ENCODE results near the gene RASGEF1B. TPM values are rescaled to one million over a fixed set of nuclear protein-coding genes. Genes with fewer than 3 reads are reported as not detected.

Gene RASGEF1B
- total and polyA plus RNA-seq, 12 donors, result 1.3 to 8.1 (median 3.4) TPM

GRCh38 chr4:81471298-81471587 is 464 bp downstream of the RASGEF1B start:
- Histone ChIP-seq H3K36me3 (no peaks in the 10 kb centered on the region), H3K27me3 (no peaks in the 10 kb centered on the region), H3K27ac (peak overlapping the region; percentile 66 to 91 (median 82)), H3K4me1 (peaks cover 0 to 50% (median 21%) of the 10 kb centered on the region in 9 donors), H3K4me3 (peak overlapping the region; percentile 63 to 98 (median 88)), H3K9me3 (no peaks in the 10 kb centered on the region)
- DNase-seq (no peak), ATAC-seq (peak in 4 of 8 donors; percentile 19 to 66 (median 28))
- intact Hi-C loops (cut with DNase I), result loop anchor here in 5 of 10 donors (5.0 to 10.0 kb wide), 5 partner anchors 84 to 731 kb away; no protein-coding TSS in a partner anchor
- TF ChIP-seq CTCF (IDR thresholded peaks at IDR 0.05), result no peak
- WGBS, 2 donors, result 0 to 1% methylated on average over 21 of the region's 21 CpGs

GRCh38 chr4:81470456-81471297 is 1.0 kb downstream of the RASGEF1B start:
- DNase-seq, result peak; percentile 31 to 67
- Histone ChIP-seq H3K4me3 (peak overlapping the region; percentile 63 to 98 (median 88)), H3K36me3 (no peaks in the 10 kb centered on the region), H3K27me3 (no peaks in the 10 kb centered on the region), H3K9me3 (no peaks in the 10 kb centered on the region), H3K27ac (peak overlapping the region in 9 of 10 donors; percentile 18 to 91 (median 82)), H3K4me1 (peaks cover 0 to 50% (median 21%) of the 10 kb centered on the region in 9 donors)
- no peak for TF ChIP-seq CTCF (IDR thresholded peaks at IDR 0.05)
- 1% methylated on average over 31 of the region's 31 CpGs for WGBS, 2 donors
- intact Hi-C loops (cut with DNase I), result loop anchor here in 5 of 10 donors (5.0 to 10.0 kb wide), 5 partner anchors 84 to 732 kb away; no protein-coding TSS in a partner anchor
- peak; percentile 26 to 74 (median 70) for ATAC-seq

GRCh38 chr4:81469781-81470455 is 1.8 kb downstream of the RASGEF1B start:
- ATAC-seq (no peak), DNase-seq (no peak)
- Histone ChIP-seq H3K27ac (peak overlapping the region in 7 of 10 donors; percentile 73 to 91 (median 83)), H3K36me3 (no peaks in the 10 kb centered on the region), H3K4me3 (peak overlapping the region; percentile 63 to 98 (median 88)), H3K27me3 (no peaks in the 10 kb centered on the region), H3K4me1 (peaks cover 0 to 50% (median 21%) of the 10 kb centered on the region in 9 donors), H3K9me3 (no peaks in the 10 kb centered on the region)
- intact Hi-C loops (cut with DNase I), result loop anchor here in 9 of 10 donors (2.0 to 10.0 kb wide), 11 partner anchors 55 to 735 kb away; no protein-coding TSS in a partner anchor
- no peak for TF ChIP-seq CTCF (IDR thresholded peaks at IDR 0.05)
- WGBS, 2 donors, result 23 to 31% methylated on average over 7 of the region's 7 CpGs

GRCh38 chr4:81468678-81469077 is 3.0 kb downstream of the RASGEF1B start:
- Histone ChIP-seq H3K9me3 (no peaks in the 10 kb centered on the region), H3K4me3 (peak overlapping the region in 1 of 10 donors; percentile 63), H3K36me3 (no peaks in the 10 kb centered on the region), H3K4me1 (peaks cover 0 to 50% (median 21%) of the 10 kb centered on the region in 9 donors), H3K27ac (no peak overlapping the region), H3K27me3 (no peaks in the 10 kb centered on the region)
- TF ChIP-seq CTCF (IDR thresholded peaks at IDR 0.05), result no peak
- WGBS, 2 donors, result 67 to 85% methylated on average over 2 of the region's 2 CpGs
- ATAC-seq (no peak), DNase-seq (no peak)
- intact Hi-C loops (cut with DNase I), result loop anchor here in 5 of 10 donors (2.0 to 10.0 kb wide), 7 partner anchors 54 to 736 kb away; no protein-coding TSS in a partner anchor
